HepG2 (cell line): Measurements from ENCODE around the gene TMEM98. TPM values are rescaled to one million over a fixed set of nuclear protein-coding genes. Genes with fewer than 3 reads are reported as not detected.

Source experiments
- ATAC-seq: fragments of 200-7000 bp; cut with Tn5 transposase; 3 replicates; pipeline ENCODE4 v1.9.1; 2020; ENCODE audit warnings: mild to moderate bottlenecking, moderate library complexity
- BruUV-seq: library from RNA; stranded (reverse); fragments of 400-500 nt; replicated peaks from 2 replicates; lab custom pipeline; 2021; lab: Mats Ljungman, UMichigan
- CTCF ChIA-PET: fragments of 300-600 bp; formaldehyde crosslinking; extraction: SDS; loops from one replicate; lab custom pipeline; 2021; ENCODE audit warnings: low total read pairs, inconsistent platforms, low intra/inter-chr PET ratio; lab: Yijun Ruan, JAX
- POLR2A ChIA-PET: fragments of 350-600 bp; sonication (Branson Sonifier 250); formaldehyde crosslinking; loops from one replicate; lab custom pipeline; 2020; ENCODE audit warnings: antibody characterized with exemption, inconsistent platforms; lab: Yijun Ruan, JAX
- DNase-seq: peaks from one replicate; pipeline ENCODE4 v3.0.0-alpha.2; 2015; ENCODE audit warnings: low spot score
- FAIRE-seq: peaks from 3 replicates; lab custom pipeline; 2011; peaks lifted over from hg19 to GRCh38; lab: Jason Lieb, UNC
- H2AFZ ChIP-seq: one replicate; pipeline ENCODE4 v1.6.1; 2011; ENCODE audit warnings: low read length, inconsistent platforms
- H3K27ac ChIP-seq: fragments of 300-600 bp; 3 replicates; pipeline ENCODE4 v1.8.0; 2011; ENCODE audit warnings: mixed run types, mild to moderate bottlenecking, mixed read lengths, low read length, inconsistent platforms; ENCODE audit not compliant: insufficient read depth; ENCODE audit errors: extremely low read length
- H3K27me3 ChIP-seq, 2 experiments: fragments of 200-600 bp in 1 of 2; 2 replicates in 1 of 2; 3 replicates in 1 of 2; pipeline versions ENCODE4 v1.6.0 to v1.8.0; 2011; ENCODE audit warnings: low read length in 2 of 2, mild to moderate bottlenecking in 2 of 2, moderate library complexity in 2 of 2, inconsistent platforms in 1 of 2; ENCODE audit not compliant: insufficient read depth in 2 of 2, control insufficient read depth in 1 of 2
- H3K36me3 ChIP-seq, 2 experiments: fragments of 200-600 bp in 1 of 2; replicated peaks in 1 of 2; 2 replicates in 1 of 2; 3 replicates in 1 of 2; pipeline versions ENCODE4 v1.5.1 to v1.8.0; 2011; ENCODE audit warnings: low read length in 2 of 2, inconsistent platforms in 1 of 2; ENCODE audit not compliant: insufficient read depth in 2 of 2, control insufficient read depth in 1 of 2
- H3K4me1 ChIP-seq: 2 replicates; pipeline ENCODE4 v1.5.1; 2012; ENCODE audit warnings: low read length, inconsistent platforms; ENCODE audit not compliant: insufficient read depth
- H3K4me2 ChIP-seq: 2 replicates; pipeline ENCODE4 v1.6.0; 2011; ENCODE audit warnings: low read depth, low read length, inconsistent platforms
- H3K4me3 ChIP-seq, 3 experiments: fragments of 200-600 bp in 1 of 3; sonication (generic), shearing (Covaris generic) in 1 of 3; replicated peaks in 1 of 3; 2 replicates each; pipeline ENCODE4 v1.5.1; 2011 to 2016; ENCODE audit warnings: low read length in 3 of 3, inconsistent platforms in 2 of 3, low read depth in 2 of 3, mild to moderate bottlenecking in 2 of 3, control low read depth in 1 of 3, mixed read lengths in 1 of 3; ENCODE audit not compliant: insufficient read depth in 1 of 3
- H3K79me2 ChIP-seq: one replicate; pipeline ENCODE4 v1.6.1; 2011; ENCODE audit warnings: low read length, inconsistent platforms; ENCODE audit not compliant: insufficient read depth
- H3K9ac ChIP-seq: 2 replicates; pipeline ENCODE4 v1.6.0; 2011; ENCODE audit warnings: mild to moderate bottlenecking, low read depth, low read length, inconsistent platforms; ENCODE audit not compliant: insufficient read depth
- H3K9me3 ChIP-seq: 2 replicates; pipeline ENCODE4 v1.5.1; 2012; ENCODE audit warnings: mild to moderate bottlenecking, low read length
- H4K20me1 ChIP-seq: 2 replicates; pipeline ENCODE4 v1.6.0; 2011; ENCODE audit warnings: inconsistent platforms, mild to moderate bottlenecking, low read length, moderate library complexity; ENCODE audit not compliant: insufficient read depth
- HNF4A ChIP-seq: sonication (generic); formaldehyde crosslinking; IDR thresholded peaks from 2 replicates; pipeline ENCODE4 v1.4.0; 2020; ENCODE audit warnings: missing genetic modification reagents
- HNF4G ChIP-seq, 2 experiments: sonication (generic) in 1 of 2; formaldehyde crosslinking in 1 of 2; IDR thresholded peaks; 2 replicates each; pipeline versions ENCODE4 v1.4.0 to v1.6.1; 2011 to 2020; ENCODE audit warnings: borderline replicate concordance in 2 of 2, low read depth in 2 of 2, mild to moderate bottlenecking in 2 of 2, low read length in 1 of 2, missing genetic modification reagents in 1 of 2, moderate library complexity in 1 of 2
- SALL1 ChIP-seq: sonication (generic); formaldehyde crosslinking; IDR thresholded peaks from 2 replicates; pipeline ENCODE4 v1.8.0; 2022; ENCODE audit warnings: mild to moderate bottlenecking, missing genetic modification reagents
- TFAP4 ChIP-seq: sonication (generic); IDR thresholded peaks from 2 replicates; pipeline ENCODE4 v1.6.1; 2016; ENCODE audit warnings: low read depth, borderline replicate concordance
- ZFP41 ChIP-seq: sonication (generic); formaldehyde crosslinking; IDR thresholded peaks from 2 replicates; pipeline ENCODE4 v1.4.0; 2020; ENCODE audit warnings: mild to moderate bottlenecking, missing genetic modification reagents, borderline replicate concordance
- ZSCAN29 ChIP-seq: sonication (generic); formaldehyde crosslinking; conservative IDR thresholded peaks from 2 replicates; pipeline ENCODE4 v1.4.0; 2020; ENCODE audit warnings: mild to moderate bottlenecking, missing genetic modification reagents
- WGBS: methylation state at CpG from one replicate; pipeline ENCODE4 v1.1.6; 2017; ENCODE audit warnings: low lambda C conversion rate; 5-methylcytosine and 5-hydroxymethylcytosine counted together
- in situ Hi-C: cut with HindIII; loops from 2 replicates; pipeline ENCODE4 v1.10.0; 2017; ENCODE audit warnings: low pct_unique_long_range_greater_than_20kb; ENCODE audit not compliant: extremely low pct_ligation_motif_present
- intact Hi-C: fragments of 100-400 bp; cut with micrococcal nuclease; formaldehyde crosslinking; loops from one replicate; pipeline ENCODE4 v1.10.0; 2022; ENCODE audit not compliant: unreplicated experiment
- polyA plus RNA-seq, 8 experiments: library from polyadenylated mRNA; depleted of rRNA in 3 of 8; stranded (reverse) in 7 of 8; unstranded in 1 of 8; fragments of >200 nt; fragmentation: Illumina TruSeq in 4 of 8; extraction: Trizol in 4 of 8; gene quantifications; 2 replicates each; pipeline versions ENCODE4 v1.2.1 to v1.2.3, GENCODE V29; 2011 to 2016; ENCODE audit warnings: low read depth in 4 of 8, missing spikeins in 1 of 8, mixed read lengths in 1 of 8; ENCODE audit not compliant: insufficient read depth in 1 of 8
- total RNA-seq, 5 experiments: library from RNA; depleted of rRNA; stranded (reverse); fragments of >200 nt; fragmentation: Illumina TruSeq; extraction: Trizol; gene quantifications; 2 replicates each; pipeline ENCODE4 v1.2.3, GENCODE V29; 2016; ENCODE audit warnings: low read depth in 1 of 5
- TF ChIP-seq, protein P1 (sequence below): sonication (generic); formaldehyde crosslinking; IDR thresholded peaks from 2 replicates; pipeline ENCODE4 v1.4.0; 2020; ENCODE audit warnings: missing genetic modification reagents, mild to moderate bottlenecking, borderline replicate concordance
- TF ChIP-seq, protein P2 (sequence below): IDR thresholded peaks from 2 replicates; pipeline ENCODE4 v1.4.0; 2020; ENCODE audit warnings: mild to moderate bottlenecking, missing genetic modification reagents

Gene TMEM98
- total and polyA plus RNA-seq, 2 of the 13 experiments (the other 11 are each of a cell fraction or from before 2014, with no cell fraction given), result 103 to 175 TPM

GRCh38 chr17:32954477-32954876 lies 26.5 kb downstream of the TMEM98 start:
- intact Hi-C loops, result no loop called here
- ATAC-seq (peak; percentile 84), FAIRE-seq (peak; percentile 37), DNase-seq (peak; percentile 29)
- H4K20me1 ChIP-seq, result no peaks in the 10 kb centered on the region
- 0 out of 2 replicates have a peak, but pooled peaks have one; percentile 10 for TF ChIP-seq HNF4G (IDR thresholded peaks at IDR 0.05; ENCODE audit: borderline replicate concordance, low read depth, low read length)
- no peak for TF ChIP-seq HNF4G (CRISPR knock-in tag; IDR thresholded peaks at IDR 0.05; ENCODE audit: borderline replicate concordance, low read depth)
- TF ChIP-seq, protein P1, sequence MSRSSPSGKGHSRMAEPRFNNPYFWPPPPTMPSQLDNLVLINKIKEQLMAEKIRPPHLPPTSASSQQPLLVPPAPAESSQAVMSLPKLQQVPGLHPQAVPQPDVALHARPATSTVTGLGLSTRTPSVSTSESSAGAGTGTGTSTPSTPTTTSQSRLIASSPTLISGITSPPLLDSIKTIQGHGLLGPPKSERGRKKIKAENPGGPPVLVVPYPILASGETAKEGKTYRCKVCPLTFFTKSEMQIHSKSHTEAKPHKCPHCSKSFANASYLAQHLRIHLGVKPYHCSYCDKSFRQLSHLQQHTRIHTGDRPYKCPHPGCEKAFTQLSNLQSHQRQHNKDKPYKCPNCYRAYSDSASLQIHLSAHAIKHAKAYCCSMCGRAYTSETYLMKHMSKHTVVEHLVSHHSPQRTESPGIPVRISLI (CRISPR knock-in tag), result peak; percentile 54; the same call in 1 of the 2 replicates
- no peak for TF ChIP-seq ZSCAN29 (CRISPR knock-in tag)
- TF ChIP-seq, protein P2, sequence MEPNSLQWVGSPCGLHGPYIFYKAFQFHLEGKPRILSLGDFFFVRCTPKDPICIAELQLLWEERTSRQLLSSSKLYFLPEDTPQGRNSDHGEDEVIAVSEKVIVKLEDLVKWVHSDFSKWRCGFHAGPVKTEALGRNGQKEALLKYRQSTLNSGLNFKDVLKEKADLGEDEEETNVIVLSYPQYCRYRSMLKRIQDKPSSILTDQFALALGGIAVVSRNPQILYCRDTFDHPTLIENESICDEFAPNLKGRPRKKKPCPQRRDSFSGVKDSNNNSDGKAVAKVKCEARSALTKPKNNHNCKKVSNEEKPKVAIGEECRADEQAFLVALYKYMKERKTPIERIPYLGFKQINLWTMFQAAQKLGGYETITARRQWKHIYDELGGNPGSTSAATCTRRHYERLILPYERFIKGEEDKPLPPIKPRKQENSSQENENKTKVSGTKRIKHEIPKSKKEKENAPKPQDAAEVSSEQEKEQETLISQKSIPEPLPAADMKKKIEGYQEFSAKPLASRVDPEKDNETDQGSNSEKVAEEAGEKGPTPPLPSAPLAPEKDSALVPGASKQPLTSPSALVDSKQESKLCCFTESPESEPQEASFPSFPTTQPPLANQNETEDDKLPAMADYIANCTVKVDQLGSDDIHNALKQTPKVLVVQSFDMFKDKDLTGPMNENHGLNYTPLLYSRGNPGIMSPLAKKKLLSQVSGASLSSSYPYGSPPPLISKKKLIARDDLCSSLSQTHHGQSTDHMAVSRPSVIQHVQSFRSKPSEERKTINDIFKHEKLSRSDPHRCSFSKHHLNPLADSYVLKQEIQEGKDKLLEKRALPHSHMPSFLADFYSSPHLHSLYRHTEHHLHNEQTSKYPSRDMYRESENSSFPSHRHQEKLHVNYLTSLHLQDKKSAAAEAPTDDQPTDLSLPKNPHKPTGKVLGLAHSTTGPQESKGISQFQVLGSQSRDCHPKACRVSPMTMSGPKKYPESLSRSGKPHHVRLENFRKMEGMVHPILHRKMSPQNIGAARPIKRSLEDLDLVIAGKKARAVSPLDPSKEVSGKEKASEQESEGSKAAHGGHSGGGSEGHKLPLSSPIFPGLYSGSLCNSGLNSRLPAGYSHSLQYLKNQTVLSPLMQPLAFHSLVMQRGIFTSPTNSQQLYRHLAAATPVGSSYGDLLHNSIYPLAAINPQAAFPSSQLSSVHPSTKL (CRISPR knock-in tag), result 0 out of 2 replicates have a peak, but pooled peaks have one; percentile 26
- no peak for TF ChIP-seq ZFP41 (CRISPR knock-in tag)
- peak; percentile 57 for TF ChIP-seq HNF4A (CRISPR knock-in tag)
- TF ChIP-seq SALL1 (CRISPR knock-in tag), result peak; percentile 47; the same call in 1 of the 2 replicates
- peak; percentile 45; the same call in 1 of the 2 replicates for TF ChIP-seq TFAP4
- peak overlapping the region; percentile 51 for H3K4me2 ChIP-seq
- no peak overlapping the region for H3K9ac ChIP-seq
- in situ Hi-C loops, result no loop called here
- H3K27me3 ChIP-seq, result peaks cover 0 to 2% of the 10 kb centered on the region in 2 experiments; a peak in 1 of 5 replicates
- CTCF ChIA-PET, result no interaction called here
- no peaks in the 10 kb centered on the region for H3K36me3 ChIP-seq
- no peaks in the 10 kb centered on the region for H3K9me3 ChIP-seq
- no peak overlapping the region for H3K4me3 ChIP-seq
- WGBS, result 0% methylated on average over 7 of the region's 8 CpGs
- no peaks in the 10 kb centered on the region for H3K79me2 ChIP-seq
- POLR2A ChIA-PET, result no interaction called here
- H3K4me1 ChIP-seq, result peaks cover 20% of the 10 kb centered on the region
- H3K27ac ChIP-seq, result no peak overlapping the region
- no TSS peak for BruUV-seq
- no peak overlapping the region for H2AFZ ChIP-seq
